HCT116 (cell line): ENCODE measurements around the gene MAP3K6.
A peak's percentile ranks its signal among the peaks of the same experiment; 100 is the strongest.

ENCODE experiments used
- CEBPB ChIP-seq: IDR thresholded peaks from 2 replicates; pipeline ENCODE4 v1.6.1; 2012; ENCODE audit warnings: low read depth
- EZH2 ChIP-seq: fragments of 200-600 bp; sonication (generic); IDR thresholded peaks from 2 replicates; pipeline ENCODE4 v1.6.1; 2017; ENCODE audit warnings: antibody characterized with exemption, mixed run types
- FOSL1 ChIP-seq: IDR thresholded peaks from 2 replicates; pipeline ENCODE4 v1.6.1; 2012; ENCODE audit warnings: low read depth
- JUND ChIP-seq: IDR thresholded peaks from 2 replicates; pipeline ENCODE4 v1.6.1; 2012
- POLR2A ChIP-seq: IDR thresholded peaks from 2 replicates; pipeline ENCODE4 v1.7.0; 2011; ENCODE audit warnings: borderline replicate concordance; ENCODE audit not compliant: insufficient read depth, insufficient read length; ENCODE audit errors: extremely low read depth
- POLR2AphosphoS5 ChIP-seq: IDR thresholded peaks from 2 replicates; pipeline ENCODE4 v1.6.1; 2011; ENCODE audit warnings: mild to moderate bottlenecking, low read depth, low read length, moderate library complexity
- SIN3A ChIP-seq: IDR thresholded peaks from 2 replicates; pipeline ENCODE4 v1.6.1; 2012; ENCODE audit warnings: low read depth
- SP1 ChIP-seq: IDR thresholded peaks from 2 replicates; pipeline ENCODE4 v1.6.1; 2012; ENCODE audit warnings: low read depth
- YY1 ChIP-seq: IDR thresholded peaks from 2 replicates; pipeline ENCODE4 v1.6.1; 2011; ENCODE audit warnings: low read length, low read depth, moderate library complexity, mild to moderate bottlenecking; ENCODE audit not compliant: insufficient replicate concordance; ENCODE audit errors: extremely low read depth
- TF ChIP-seq, protein P1 (sequence below), 3 experiments: fragments of 200-600 bp in 1 of 3; sonication (generic) in 1 of 3; IDR thresholded peaks in 2 of 3; conservative IDR thresholded peaks in 1 of 3; 2 replicates each; pipeline ENCODE4 v1.5.1; 2012 to 2017; ENCODE audit warnings: low read depth in 2 of 3, low read length in 2 of 3, antibody characterized with exemption in 1 of 3, borderline replicate concordance in 1 of 3, control low read depth in 1 of 3, mild to moderate bottlenecking in 1 of 3, mixed read lengths in 1 of 3, mixed run types in 1 of 3, moderate library complexity in 1 of 3; ENCODE audit not compliant: insufficient read depth in 1 of 3
- TF ChIP-seq, protein P2 (sequence below): IDR thresholded peaks from 2 replicates; pipeline ENCODE4 v1.6.1; 2012

DNA sequence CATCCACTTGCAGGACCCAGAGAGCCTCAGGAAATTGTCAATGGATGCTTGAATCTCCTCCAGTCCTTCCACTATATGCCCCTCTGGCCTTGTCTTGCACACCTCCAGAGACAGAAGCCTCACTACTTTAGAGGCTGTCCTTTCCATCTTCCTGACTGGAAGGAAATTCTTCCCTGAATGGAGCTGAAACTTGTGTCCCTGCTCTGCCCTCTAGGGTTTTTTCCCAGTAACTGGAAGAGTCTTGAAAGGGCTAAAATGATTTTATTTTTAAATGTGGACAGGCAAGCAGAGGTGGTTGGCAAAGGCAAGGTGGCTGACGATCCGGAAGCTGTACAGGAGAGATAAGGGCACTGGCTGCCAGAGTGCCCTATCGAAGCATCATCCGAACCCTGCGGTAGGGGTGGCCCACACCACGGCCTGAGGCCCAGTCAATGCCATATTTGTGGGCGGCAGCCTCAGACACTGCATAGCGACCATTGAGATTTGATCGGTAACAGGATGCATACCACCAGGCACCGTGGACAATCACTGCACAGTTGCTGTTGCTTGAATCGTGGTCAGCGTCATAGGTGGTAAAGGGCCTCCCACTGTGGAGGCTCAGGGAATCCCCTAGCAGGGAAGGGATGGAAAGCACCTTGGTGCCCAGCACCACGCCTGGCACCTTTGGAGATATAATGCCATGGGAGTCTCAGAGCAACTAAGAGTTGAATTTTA is 2.3 kb upstream of the MAP3K6 start:
- TF ChIP-seq, protein P1, sequence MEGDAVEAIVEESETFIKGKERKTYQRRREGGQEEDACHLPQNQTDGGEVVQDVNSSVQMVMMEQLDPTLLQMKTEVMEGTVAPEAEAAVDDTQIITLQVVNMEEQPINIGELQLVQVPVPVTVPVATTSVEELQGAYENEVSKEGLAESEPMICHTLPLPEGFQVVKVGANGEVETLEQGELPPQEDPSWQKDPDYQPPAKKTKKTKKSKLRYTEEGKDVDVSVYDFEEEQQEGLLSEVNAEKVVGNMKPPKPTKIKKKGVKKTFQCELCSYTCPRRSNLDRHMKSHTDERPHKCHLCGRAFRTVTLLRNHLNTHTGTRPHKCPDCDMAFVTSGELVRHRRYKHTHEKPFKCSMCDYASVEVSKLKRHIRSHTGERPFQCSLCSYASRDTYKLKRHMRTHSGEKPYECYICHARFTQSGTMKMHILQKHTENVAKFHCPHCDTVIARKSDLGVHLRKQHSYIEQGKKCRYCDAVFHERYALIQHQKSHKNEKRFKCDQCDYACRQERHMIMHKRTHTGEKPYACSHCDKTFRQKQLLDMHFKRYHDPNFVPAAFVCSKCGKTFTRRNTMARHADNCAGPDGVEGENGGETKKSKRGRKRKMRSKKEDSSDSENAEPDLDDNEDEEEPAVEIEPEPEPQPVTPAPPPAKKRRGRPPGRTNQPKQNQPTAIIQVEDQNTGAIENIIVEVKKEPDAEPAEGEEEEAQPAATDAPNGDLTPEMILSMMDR (IDR thresholded peaks at IDR 0.05 in 2 of 3, conservative IDR thresholded peaks at IDR 0.05 in 1 of 3; ENCODE audit: borderline replicate concordance in 1 of 3, insufficient read depth in 1 of 3, low read depth in 2 of 3, low read length in 2 of 3), result peak; percentile 16 to 66 (median 38); a peak in 3 of 6 replicates
- no peak for TF ChIP-seq POLR2A
- no peak for TF ChIP-seq POLR2AphosphoS5
- TF ChIP-seq SIN3A, result no peak
- TF ChIP-seq CEBPB, result no peak
- no peak for TF ChIP-seq JUND
- TF ChIP-seq SP1, result no peak
- TF ChIP-seq, protein P2, sequence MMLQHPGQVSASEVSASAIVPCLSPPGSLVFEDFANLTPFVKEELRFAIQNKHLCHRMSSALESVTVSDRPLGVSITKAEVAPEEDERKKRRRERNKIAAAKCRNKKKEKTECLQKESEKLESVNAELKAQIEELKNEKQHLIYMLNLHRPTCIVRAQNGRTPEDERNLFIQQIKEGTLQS, result no peak
- no peak for TF ChIP-seq EZH2
- TF ChIP-seq FOSL1, result no peak
- TF ChIP-seq YY1, result no peak
